ENCODE results near the gene DENND2A.
"Not testable (repeated sequence)": the region's sequence is repeated elsewhere in the genome, so short reads cannot be mapped to it uniquely, and the experiment has no call there.

DENND2A gene

GRCh38 chr7:140540136-140540777 is 100.4 kb downstream of the DENND2A start:
- peak in 1 of 2 experiments; percentile 8 for DNase-seq

GRCh38 chr7:140539461-140539860 is 101.2 kb downstream of the DENND2A start:
- DNase-seq = no peak

- DNase-seq = no peak
These were observed 102.7 kb downstream of the DENND2A start for GRCh38 chr7:140537750-140538482.

- no peak for DNase-seq
These were observed 105.9 kb downstream of the DENND2A start for GRCh38 chr7:140534743-140535142.

GRCh38 chr7:140533394-140533872 is 107.2 kb downstream of the DENND2A start:
- no peak for DNase-seq

GRCh38 chr7:140529428-140529827 is 111.2 kb downstream of the DENND2A start:
- not testable (repeated sequence) for DNase-seq

GRCh38 chr7:140526787-140527664 is 113.6 kb downstream of the DENND2A start:
- no peak for DNase-seq

GRCh38 chr7:140526214-140526613 is 114.4 kb downstream of the DENND2A start:
- DNase-seq = no peak

- no peak for DNase-seq
These were observed 114.9 kb downstream of the DENND2A start for GRCh38 chr7:140525743-140526142.

GRCh38 chr7:140521421-140521820 is 119.2 kb downstream of the DENND2A start:
- no peak for DNase-seq

GRCh38 chr7:140519007-140519399 is 121.6 kb downstream of the DENND2A start:
- DNase-seq = no peak

- no peak for DNase-seq
These were observed 122.1 kb downstream of the DENND2A start for GRCh38 chr7:140518370-140519006.

GRCh38 chr7:140517546-140518369 is 122.9 kb downstream of the DENND2A start:
- DNase-seq = peak; percentile 59 to 88

- DNase-seq = peak in 1 of 2 experiments; percentile 47
These were observed 128.2 kb downstream of the DENND2A start for GRCh38 chr7:140512317-140513000.

- no peak for DNase-seq
These were observed 130.8 kb downstream of the DENND2A start for GRCh38 chr7:140509789-140510188.

- not testable (repeated sequence) for DNase-seq
These were observed 133.1 kb downstream of the DENND2A start for GRCh38 chr7:140507556-140507955.

- peak in 1 of 2 experiments; percentile 26 for DNase-seq
These were observed 133.7 kb downstream of the DENND2A start for GRCh38 chr7:140506788-140507464.

- no peak for DNase-seq
These were observed 138.6 kb downstream of the DENND2A start for GRCh38 chr7:140501966-140502365.

- DNase-seq = not testable (repeated sequence)
These were observed 142.8 kb downstream of the DENND2A start for GRCh38 chr7:140497807-140498206.

- DNase-seq = no peak
These were observed 143.3 kb downstream of the DENND2A start for GRCh38 chr7:140497241-140497769.
